HUES64 (cell line): ENCODE results near the gene MYO18B.

ENCODE experiments used
- H3K27ac ChIP-seq: 2 replicates; pipeline ENCODE4 v1.7.0; 2013; ENCODE audit warnings: low read depth, low read length, inconsistent platforms
- H3K27me3 ChIP-seq: 2 replicates; pipeline ENCODE4 v1.6.1; 2013; ENCODE audit warnings: mild to moderate bottlenecking, low read length; ENCODE audit not compliant: insufficient read depth
- H3K36me3 ChIP-seq: 2 replicates; pipeline ENCODE4 v1.6.1; 2013; ENCODE audit warnings: mild to moderate bottlenecking, low read length; ENCODE audit not compliant: insufficient read depth
- H3K4me1 ChIP-seq: 2 replicates; pipeline ENCODE4 v1.6.1; 2013; ENCODE audit warnings: mild to moderate bottlenecking, low read length, moderate library complexity; ENCODE audit not compliant: insufficient read depth
- H3K4me3 ChIP-seq: 2 replicates; pipeline ENCODE4 v1.5.1; 2013; ENCODE audit warnings: mild to moderate bottlenecking, low read length, moderate library complexity
- H3K9ac ChIP-seq: 2 replicates; pipeline ENCODE4 v1.6.1; 2013; ENCODE audit warnings: mild to moderate bottlenecking, low read depth, low read length
- H3K9me3 ChIP-seq: 2 replicates; pipeline ENCODE4 v1.6.1; 2013; ENCODE audit warnings: low read depth, low read length; ENCODE audit not compliant: insufficient read depth
- WGBS: fragments of 150-250, 120-280 bp; methylation state at CpG from one replicate; pipeline ENCODE4 v1.1.7; 2013; ENCODE audit warnings: missing lambda C conversion rate; 5-methylcytosine and 5-hydroxymethylcytosine counted together

MYO18B gene

GRCh38 chr22:25806579-25806978, 64.6 kb downstream of the MYO18B start:
- H3K27me3 ChIP-seq = no peaks in the 10 kb centered on the region

GRCh38 chr22:25814685-25815084, 72.7 kb downstream of the MYO18B start:
- Histone ChIP-seq H3K27me3 (no peaks in the 10 kb centered on the region; the same call in 1 of the 2 replicates), H3K9me3 (no peaks in the 10 kb centered on the region), H3K27ac (no peak overlapping the region), H3K36me3 (no peaks in the 10 kb centered on the region), H3K9ac (no peak overlapping the region), H3K4me3 (no peak overlapping the region), H3K4me1 (no peaks in the 10 kb centered on the region)
- no CpG with 5 or more reads among the region's 1 CpG for WGBS

More at GRCh38 chr22:25806579-25806978, 64.6 kb downstream of the MYO18B start:
- Histone ChIP-seq H3K9ac (no peak overlapping the region), H3K27ac (no peak overlapping the region), H3K9me3 (no peaks in the 10 kb centered on the region), H3K36me3 (no peaks in the 10 kb centered on the region), H3K4me3 (no peak overlapping the region), H3K4me1 (no peaks in the 10 kb centered on the region)
- WGBS = 86% methylated on average over 4 of the region's 4 CpGs

DNA sequence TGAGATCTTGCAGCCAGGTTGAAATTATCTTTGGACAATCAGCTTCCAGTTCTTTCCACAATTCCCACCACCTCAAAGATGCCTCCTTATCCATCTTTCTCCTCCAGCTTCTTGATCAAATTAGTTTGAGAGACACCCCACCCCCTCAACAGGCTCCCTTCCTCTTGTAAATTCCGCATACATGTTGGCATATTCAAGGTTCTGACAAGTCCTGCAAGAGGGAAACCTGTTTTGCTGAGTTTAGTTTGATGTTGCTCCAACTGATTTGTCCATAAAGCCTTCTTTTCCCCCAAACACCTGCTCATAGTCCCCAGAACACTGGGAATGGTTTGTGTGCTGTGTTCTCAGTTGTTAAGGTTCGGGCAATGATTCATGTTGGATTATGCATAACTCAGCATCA, 73.6 kb downstream of the MYO18B start:
- Histone ChIP-seq H3K9me3 (no peaks in the 10 kb centered on the region), H3K4me1 (no peaks in the 10 kb centered on the region), H3K27ac (no peak overlapping the region), H3K9ac (no peak overlapping the region), H3K4me3 (no peak overlapping the region), H3K36me3 (no peaks in the 10 kb centered on the region), H3K27me3 (no peaks in the 10 kb centered on the region; the same call in 1 of the 2 replicates)
- 82% methylated on average over 2 of the region's 2 CpGs for WGBS

GRCh38 chr22:25816522-25817059, 74.6 kb downstream of the MYO18B start:
- Histone ChIP-seq H3K27ac (no peak overlapping the region), H3K27me3 (no peaks in the 10 kb centered on the region; the same call in 1 of the 2 replicates), H3K36me3 (no peaks in the 10 kb centered on the region), H3K4me3 (no peak overlapping the region), H3K9ac (no peak overlapping the region), H3K9me3 (no peaks in the 10 kb centered on the region), H3K4me1 (no peaks in the 10 kb centered on the region)
- WGBS = 91% methylated on average over 6 of the region's 7 CpGs

- H3K36me3 ChIP-seq = no peaks in the 10 kb centered on the region
- H3K9me3 ChIP-seq = peaks cover 6% of the 10 kb centered on the region
- H3K27ac ChIP-seq = no peak overlapping the region
- H3K4me3 ChIP-seq = no peak overlapping the region
- no peak overlapping the region for H3K9ac ChIP-seq
- H3K4me1 ChIP-seq = no peaks in the 10 kb centered on the region
- 86% methylated on average over 5 of the region's 5 CpGs for WGBS
- no peaks in the 10 kb centered on the region; the same call in 1 of the 2 replicates for H3K27me3 ChIP-seq
These were observed 75.3 kb downstream of the MYO18B start for GRCh38 chr22:25817092-25817943.

GRCh38 chr22:25818541-25818940, 76.6 kb downstream of the MYO18B start:
- Histone ChIP-seq H3K27me3 (no peaks in the 10 kb centered on the region; the same call in 1 of the 2 replicates), H3K4me3 (no peak overlapping the region), H3K9me3 (peaks cover 7% of the 10 kb centered on the region), H3K9ac (no peak overlapping the region), H3K27ac (no peak overlapping the region), H3K4me1 (no peaks in the 10 kb centered on the region), H3K36me3 (no peaks in the 10 kb centered on the region)
- 88% methylated on average over 4 of the region's 4 CpGs for WGBS

GRCh38 chr22:25822344-25822743, 80.4 kb downstream of the MYO18B start:
- WGBS = 93% methylated on average over 6 of the region's 6 CpGs
- no peaks in the 10 kb centered on the region for H3K4me1 ChIP-seq
- H3K36me3 ChIP-seq = no peaks in the 10 kb centered on the region
- H3K9me3 ChIP-seq = peaks cover 7% of the 10 kb centered on the region
- H3K27me3 ChIP-seq = no peaks in the 10 kb centered on the region
- H3K27ac ChIP-seq = no peak overlapping the region
- H3K9ac ChIP-seq = no peak overlapping the region
- no peak overlapping the region for H3K4me3 ChIP-seq

- H3K9me3 ChIP-seq = peaks cover 7% of the 10 kb centered on the region
- no peaks in the 10 kb centered on the region for H3K27me3 ChIP-seq
- no peak overlapping the region for H3K4me3 ChIP-seq
- no peaks in the 10 kb centered on the region for H3K4me1 ChIP-seq
- no peak overlapping the region for H3K27ac ChIP-seq
- no peak overlapping the region for H3K9ac ChIP-seq
- WGBS = 94% methylated on average over 15 of the region's 15 CpGs
- H3K36me3 ChIP-seq = no peaks in the 10 kb centered on the region
These were observed 81.3 kb downstream of the MYO18B start for GRCh38 chr22:25823276-25823675.

DNA sequence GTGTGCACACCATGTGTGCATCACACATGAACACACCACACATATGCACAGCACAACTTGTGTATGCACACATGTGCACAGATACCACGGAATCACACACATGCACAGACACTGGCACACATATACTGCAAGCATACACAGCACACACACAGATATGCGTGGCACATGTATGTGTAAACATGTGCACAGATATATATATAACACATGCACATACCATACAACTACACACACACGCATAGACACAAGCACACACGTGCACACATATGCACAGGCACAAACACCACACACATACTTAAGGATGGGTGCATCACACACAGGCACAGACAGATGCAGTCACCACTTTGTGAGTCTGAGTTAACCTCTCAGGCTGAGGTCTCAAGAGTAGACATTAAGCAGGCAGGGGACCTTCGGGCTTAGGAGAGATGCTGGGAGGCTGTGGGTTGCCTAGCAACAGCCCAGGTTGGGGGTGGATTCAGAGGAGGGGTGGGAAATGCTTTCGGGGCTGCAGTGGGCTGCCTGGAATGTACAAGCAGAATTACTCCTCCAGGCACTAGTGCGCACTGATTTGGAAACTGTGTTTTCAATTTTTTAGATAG, 82.9 kb downstream of the MYO18B start:
- no peaks in the 10 kb centered on the region for H3K36me3 ChIP-seq

GRCh38 chr22:25827415-25827814, 85.4 kb downstream of the MYO18B start:
- H3K9me3 ChIP-seq = peaks cover 4% of the 10 kb centered on the region
- H3K9ac ChIP-seq = no peak overlapping the region
- H3K27me3 ChIP-seq = no peaks in the 10 kb centered on the region
- no peak overlapping the region for H3K4me3 ChIP-seq
- no peaks in the 10 kb centered on the region for H3K4me1 ChIP-seq
- H3K27ac ChIP-seq = no peak overlapping the region
- no peaks in the 10 kb centered on the region for H3K36me3 ChIP-seq
- 84% methylated on average over 9 of the region's 9 CpGs for WGBS

More for the DNA sequence above, 82.9 kb downstream of the MYO18B start:
- Histone ChIP-seq H3K9ac (no peak overlapping the region), H3K27ac (no peak overlapping the region), H3K4me1 (no peaks in the 10 kb centered on the region), H3K9me3 (peaks cover 7% of the 10 kb centered on the region), H3K27me3 (no peaks in the 10 kb centered on the region), H3K4me3 (no peak overlapping the region)
- WGBS = 87% methylated on average over 7 of the region's 7 CpGs

DNA sequence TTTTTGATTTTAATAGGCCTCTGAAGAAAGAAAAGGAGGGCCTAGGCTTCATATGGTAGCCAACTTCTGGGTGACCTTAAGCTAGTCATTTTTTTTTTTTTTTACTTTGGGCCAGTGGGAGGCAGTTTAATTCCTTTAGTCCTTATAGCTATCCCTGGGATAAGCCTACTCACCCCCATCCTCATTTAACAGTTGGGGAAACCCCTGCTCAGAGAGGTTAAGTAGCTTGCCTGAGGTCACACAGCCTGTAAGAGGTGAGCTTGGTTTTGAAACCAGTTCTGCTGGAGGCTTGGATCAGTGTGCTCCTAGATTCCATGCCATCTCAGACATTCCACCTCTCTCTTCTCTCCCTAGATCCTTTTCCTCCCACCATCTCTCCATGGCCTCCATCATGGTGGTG, 86.4 kb downstream of the MYO18B start:
- Histone ChIP-seq H3K36me3 (no peaks in the 10 kb centered on the region), H3K9me3 (peaks cover 4% of the 10 kb centered on the region), H3K4me1 (no peaks in the 10 kb centered on the region), H3K4me3 (no peak overlapping the region), H3K9ac (no peak overlapping the region), H3K27me3 (no peaks in the 10 kb centered on the region), H3K27ac (no peak overlapping the region)
